C4-2B (cell line): ENCODE measurements around the gene TIMP3.

Source experiments
- ZFX ChIP-seq: fragments of 450-650 bp; IDR thresholded peaks from 2 replicates; pipeline ENCODE4 v1.6.1; 2017
- TF ChIP-seq, protein P1 (sequence below): fragments of 450-650 bp; conservative IDR thresholded peaks from 2 replicates; pipeline ENCODE4 v1.5.1; 2017; ENCODE audit warnings: mild to moderate bottlenecking

DNA sequence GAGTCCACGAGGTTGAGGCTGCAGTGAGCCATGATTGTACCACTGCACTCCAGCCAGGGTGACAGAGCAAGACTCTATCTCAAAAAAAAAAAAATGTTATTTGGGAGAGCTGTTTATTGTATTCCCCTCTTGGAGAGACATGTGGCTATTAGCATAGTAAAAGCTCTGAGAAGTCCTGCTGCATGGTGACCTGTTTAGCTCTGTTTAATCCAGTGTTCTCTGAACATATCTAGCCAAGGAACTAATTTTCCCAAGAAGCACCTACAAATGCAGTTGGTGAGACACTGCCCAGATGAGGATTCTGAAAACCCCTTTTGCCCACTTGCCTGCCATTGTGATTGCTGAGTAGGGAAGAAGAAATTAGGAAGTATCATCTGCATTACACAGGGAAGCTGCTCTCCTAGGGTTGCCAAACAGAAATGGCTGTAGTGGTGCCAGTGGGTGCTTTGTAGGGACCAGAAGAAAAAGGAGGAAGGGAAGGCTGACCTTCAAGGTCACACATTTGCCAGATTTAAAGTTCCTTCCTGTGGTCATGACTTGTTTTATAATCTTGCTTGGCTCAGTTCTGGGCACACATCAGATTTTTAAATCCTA, 15.7 kb downstream of the TIMP3 start:
- TF ChIP-seq, protein P1, sequence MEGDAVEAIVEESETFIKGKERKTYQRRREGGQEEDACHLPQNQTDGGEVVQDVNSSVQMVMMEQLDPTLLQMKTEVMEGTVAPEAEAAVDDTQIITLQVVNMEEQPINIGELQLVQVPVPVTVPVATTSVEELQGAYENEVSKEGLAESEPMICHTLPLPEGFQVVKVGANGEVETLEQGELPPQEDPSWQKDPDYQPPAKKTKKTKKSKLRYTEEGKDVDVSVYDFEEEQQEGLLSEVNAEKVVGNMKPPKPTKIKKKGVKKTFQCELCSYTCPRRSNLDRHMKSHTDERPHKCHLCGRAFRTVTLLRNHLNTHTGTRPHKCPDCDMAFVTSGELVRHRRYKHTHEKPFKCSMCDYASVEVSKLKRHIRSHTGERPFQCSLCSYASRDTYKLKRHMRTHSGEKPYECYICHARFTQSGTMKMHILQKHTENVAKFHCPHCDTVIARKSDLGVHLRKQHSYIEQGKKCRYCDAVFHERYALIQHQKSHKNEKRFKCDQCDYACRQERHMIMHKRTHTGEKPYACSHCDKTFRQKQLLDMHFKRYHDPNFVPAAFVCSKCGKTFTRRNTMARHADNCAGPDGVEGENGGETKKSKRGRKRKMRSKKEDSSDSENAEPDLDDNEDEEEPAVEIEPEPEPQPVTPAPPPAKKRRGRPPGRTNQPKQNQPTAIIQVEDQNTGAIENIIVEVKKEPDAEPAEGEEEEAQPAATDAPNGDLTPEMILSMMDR = no peak
- no peak for TF ChIP-seq ZFX
